ENCODE results near the gene PHF19.
A peak's percentile ranks its signal among the peaks of the same experiment; 100 is the strongest.

The PHF19 gene

DNA sequence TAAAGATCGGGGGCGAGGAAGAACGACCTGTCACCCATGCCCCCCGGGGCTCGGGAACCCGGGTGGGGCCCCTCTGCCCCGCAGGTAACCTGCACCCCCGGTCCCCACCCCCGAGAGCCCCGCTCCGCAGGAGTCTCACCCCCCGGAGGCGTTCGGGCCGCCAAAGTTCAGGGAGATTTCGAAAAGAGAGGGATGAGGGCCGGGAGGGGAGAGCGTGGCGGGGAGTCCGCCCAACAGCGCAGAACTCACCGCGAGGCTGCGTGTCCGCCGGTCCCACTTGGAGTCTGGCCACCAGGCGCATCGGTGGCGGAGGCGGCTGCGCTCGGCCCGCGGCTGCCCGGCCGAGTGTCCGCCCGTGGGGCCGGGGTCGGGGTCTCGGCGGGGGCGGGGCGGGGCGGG is at the start of gene PHF19:
PHF19 (minus strand) TSS at position 347 of the 399 bp plus-strand sequence. CDS start 2,447 bp downstream, outside the sequence.
- DNase-seq (ENCODE audit: low read depth) = no peak

DNA sequence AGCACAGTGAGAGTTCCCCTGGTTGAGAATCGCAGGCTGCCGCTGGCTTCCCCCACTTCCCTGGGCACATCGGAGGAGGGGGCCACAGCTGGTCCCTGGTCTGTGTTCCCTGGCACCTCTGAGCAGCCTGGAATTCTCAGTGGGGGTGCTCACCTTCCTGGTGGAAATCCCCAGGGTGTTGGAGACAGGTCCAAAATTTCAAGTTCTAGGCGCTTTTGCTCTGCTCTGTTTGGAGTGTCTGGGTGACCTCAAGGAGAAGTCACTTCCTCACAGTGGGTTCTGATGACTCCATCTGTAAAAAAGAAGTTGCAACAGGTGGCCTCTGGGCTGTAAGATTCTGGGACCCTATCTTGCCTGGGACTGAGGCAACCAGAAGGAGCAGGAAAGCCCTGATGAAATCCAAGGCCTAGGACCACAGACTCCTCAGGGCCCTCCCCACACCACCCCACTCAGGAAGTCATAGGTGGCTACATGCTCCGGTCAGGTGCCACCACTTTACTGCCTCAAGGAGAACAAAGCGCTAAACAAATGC is 49.5 kb upstream of the PHF19 start, which contains the start of gene TRAF1:
TRAF1 (minus strand) TSS at position 400 of the 532 bp plus-strand sequence. CDS start 721 bp downstream, outside the sequence.
- no peak for DNase-seq (ENCODE audit: low read depth)

DNA sequence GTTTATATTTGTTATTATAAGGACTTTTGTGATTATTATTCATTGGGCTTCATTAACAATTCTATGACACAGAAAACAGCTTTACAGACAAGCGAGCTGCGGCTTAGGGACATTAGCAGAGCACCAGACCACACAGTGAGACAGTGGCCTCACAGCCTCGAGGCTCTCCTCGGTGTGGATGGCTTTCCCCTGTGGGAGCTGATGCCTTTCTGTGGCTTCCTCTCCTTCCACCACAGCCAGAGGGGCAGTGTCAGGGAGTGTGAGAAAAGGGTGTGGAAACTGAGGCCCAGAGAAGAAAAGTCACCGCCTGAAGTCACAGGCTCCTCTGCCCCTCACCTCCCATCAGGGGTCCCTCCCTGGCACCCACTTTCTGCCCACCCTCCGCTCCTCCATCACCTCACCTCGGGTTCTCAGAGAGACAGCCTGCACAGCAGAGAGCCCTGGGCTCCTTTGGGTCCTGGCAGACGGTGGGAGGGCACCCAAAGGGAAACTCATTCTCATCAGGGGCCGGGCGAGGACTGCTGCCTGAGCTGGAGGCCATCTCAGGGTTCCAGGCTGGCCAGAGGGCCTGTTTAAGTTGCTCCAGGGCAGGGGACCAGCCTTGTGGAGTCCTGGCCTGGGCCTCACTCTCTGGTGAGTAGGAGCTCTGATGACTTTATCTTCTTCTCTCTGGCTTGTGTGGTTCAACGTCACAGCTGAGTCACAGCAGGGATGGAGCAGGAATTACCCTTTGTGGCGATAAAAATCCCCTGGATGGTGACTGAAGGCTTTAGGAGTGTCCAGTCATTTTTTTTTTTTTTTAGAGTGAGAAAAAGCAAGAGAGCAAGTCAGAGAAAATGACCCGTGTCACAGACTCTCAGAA is 48.8 kb upstream of the PHF19 start:
- peak; percentile 79 for DNase-seq (ENCODE audit: low read depth)

GRCh38 chr9:120924698-120925534 is 47.9 kb upstream of the PHF19 start:
- no peak for DNase-seq (ENCODE audit: low read depth)

- no peak for DNase-seq (ENCODE audit: low read depth)
These were observed 46.8 kb upstream of the PHF19 start for GRCh38 chr9:120923620-120924328.

- DNase-seq (ENCODE audit: low read depth) = no peak
These were observed 45.6 kb upstream of the PHF19 start for GRCh38 chr9:120922404-120923195.

GRCh38 chr9:120921661-120922181 is 44.7 kb upstream of the PHF19 start:
- DNase-seq (ENCODE audit: low read depth) = no peak

GRCh38 chr9:120920806-120921178 is 43.8 kb upstream of the PHF19 start:
- no peak for DNase-seq (ENCODE audit: low read depth)

DNA sequence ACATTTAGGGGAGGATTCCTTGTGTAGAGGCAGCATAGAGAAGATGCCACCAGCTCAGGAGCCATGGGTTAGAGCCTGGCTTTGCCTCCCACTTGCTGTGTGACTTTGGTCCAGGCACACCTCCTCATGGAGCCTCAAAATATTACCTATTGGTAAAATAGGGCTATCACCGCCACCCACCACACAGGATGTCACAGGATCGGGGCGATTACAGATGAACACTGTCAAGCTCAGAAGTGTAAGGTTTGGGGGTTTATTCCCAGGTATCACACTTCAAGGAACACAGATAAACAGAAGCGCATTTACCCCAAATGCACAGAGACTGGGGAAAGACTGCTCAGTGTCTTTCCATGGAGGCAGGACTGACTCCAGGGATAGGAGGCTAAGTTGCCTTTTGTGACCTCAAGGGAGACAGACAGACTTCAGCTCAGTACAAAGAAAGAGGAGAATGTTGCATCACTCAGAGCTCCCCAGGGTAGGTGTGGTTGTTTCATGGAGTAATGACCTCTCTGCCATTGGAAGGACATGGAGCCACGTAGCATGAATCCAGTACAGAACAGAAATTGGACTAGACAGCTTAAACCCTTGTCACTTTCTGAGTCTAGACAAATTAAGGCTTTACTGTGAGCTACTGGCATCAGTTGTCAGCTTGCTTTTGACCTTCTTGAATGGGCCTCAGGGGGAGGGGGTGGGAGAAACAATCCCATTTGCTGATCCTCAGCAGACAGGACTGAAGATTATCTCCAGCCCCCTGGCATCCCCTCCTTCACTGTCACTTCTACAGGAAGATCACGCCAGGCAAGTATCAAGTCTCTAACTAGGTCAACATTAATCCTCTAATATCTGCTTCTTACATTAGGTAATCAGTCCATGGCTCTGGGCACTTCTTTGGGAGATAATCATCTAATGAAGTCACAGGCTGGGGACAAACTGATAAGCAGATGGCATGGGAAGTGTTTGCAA is 43.1 kb upstream of the PHF19 start:
- DNase-seq (ENCODE audit: low read depth) = no peak

DNA sequence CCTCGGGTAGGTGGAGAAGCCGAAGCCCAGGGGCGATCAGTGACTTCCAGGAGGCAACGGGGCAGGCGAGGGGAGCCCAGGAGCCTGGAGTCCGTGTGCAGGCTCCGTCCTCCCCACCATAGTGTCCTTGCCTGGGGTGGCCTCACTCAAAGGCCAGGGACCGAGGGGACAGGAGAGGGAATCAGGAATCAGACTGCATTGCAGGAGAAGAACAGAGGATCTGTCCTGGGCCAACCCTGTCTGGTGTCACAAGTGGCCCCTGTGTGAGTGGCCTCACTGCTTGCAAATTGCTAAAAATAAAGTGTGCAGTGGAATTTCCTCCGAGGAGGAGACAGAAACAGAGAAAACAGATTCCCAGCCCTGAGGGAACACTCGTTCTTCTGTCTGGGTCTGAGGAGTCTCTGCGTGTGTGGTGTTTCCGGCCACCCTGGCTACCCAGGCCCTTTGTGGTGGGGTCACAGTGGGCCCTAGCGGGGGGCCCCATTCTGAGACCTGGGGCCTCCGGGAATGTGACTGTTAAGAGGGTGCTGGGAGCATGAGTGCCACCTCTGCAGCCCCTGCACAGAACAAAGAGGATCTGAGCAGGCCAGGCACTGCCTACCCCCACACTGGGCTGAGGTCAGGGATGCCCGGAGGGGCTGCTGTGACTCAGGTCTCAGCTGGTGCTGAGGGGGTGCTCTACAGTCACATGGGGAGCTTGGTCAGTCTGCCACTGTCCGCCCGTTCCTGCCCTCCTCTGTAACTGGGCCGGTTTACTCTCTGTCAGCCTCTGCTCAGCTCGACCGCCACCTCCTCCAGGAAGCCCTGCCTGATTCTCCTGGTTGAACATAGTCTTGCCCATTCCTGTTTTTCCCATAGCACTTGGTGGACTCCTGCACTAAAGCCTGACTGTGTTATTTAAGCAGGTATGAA is 42.2 kb upstream of the PHF19 start:
- no peak for DNase-seq (ENCODE audit: low read depth)

DNA sequence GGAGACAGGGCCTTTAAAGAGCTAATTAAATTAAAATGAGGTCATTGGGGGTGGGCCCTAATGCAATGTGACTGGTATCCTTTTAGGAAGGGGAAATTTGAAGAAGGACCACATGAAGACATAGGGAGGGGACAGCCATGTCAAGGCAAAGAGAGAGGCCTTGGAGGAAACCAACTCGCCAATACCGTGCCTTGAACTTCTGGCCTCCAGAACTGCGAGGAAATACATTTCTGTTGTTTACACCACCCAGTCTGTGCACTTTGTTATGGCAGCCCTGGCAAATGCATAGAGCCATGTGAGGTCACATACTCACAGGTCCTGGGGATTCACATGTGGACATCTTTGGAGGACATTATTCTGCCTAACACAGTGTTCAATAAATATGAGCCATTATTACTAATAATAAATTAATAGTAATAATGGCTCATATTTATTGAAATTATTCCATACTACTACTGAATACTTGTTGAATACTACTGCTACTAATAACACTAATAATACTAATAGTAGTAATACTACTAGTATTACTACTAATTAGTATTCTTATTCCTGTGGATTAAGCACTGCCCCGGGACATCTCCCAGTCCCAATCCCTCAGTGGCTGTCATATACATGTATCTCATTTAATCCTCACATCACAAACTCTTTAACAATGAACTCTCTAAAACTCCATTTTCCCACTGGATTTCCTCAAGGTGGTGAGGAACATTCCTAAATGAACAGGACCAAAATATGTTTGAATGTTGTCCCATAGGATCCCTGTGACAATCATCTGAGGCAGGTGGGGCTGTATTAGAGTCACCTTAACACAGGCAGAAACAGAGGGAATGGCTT is 41.2 kb upstream of the PHF19 start:
- DNase-seq (ENCODE audit: low read depth) = no peak

- DNase-seq (ENCODE audit: low read depth) = no peak
These were observed 40.2 kb upstream of the PHF19 start for GRCh38 chr9:120916991-120917880.

DNA sequence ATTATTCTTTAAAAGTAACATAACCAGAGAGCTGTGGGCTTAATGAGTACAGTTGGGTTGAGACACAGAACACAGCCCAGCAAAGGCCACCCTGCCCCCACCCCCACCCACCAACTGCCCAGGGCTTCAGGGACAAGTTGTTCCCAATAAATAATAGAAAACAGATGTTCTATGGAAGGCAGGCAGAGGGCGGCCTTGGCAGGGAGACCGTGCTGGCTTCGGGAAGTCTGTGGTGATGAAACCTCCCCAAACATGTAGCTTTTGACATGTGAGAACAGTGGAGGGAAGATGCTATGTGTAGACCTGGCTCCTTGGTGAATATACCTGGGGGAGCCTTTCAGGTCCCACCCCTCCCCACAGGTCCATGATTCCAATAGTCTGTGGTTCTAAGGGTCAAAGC is 39.6 kb upstream of the PHF19 start:
- DNase-seq (ENCODE audit: low read depth) = no peak

- DNase-seq (ENCODE audit: low read depth) = no peak
These were observed 39.0 kb upstream of the PHF19 start for GRCh38 chr9:120915854-120916470.

GRCh38 chr9:120914953-120915352 is 38.0 kb upstream of the PHF19 start:
- DNase-seq (ENCODE audit: low read depth) = no peak

DNA sequence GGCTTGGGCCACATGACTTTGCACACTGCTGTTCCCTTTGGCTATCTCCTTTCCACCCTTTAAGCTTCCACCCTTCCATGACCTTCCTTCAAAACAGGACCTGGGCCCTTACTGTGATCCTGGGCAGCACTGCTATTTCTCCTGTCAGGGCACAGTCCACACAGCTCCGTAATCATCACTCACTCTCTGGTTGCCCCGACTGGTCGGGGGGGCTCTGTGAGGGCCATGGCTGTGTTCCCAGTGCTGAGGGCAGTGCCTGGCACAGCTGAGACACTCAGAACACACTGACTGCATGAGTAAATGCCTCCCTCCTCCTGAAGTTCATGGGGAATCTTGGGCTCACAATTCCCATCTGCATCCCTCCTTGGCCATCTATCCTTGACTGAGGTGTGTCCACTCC is 37.4 kb upstream of the PHF19 start:
- DNase-seq (ENCODE audit: low read depth) = no peak

Data from T-helper 22 cell (primary cell).